GM10847 (cell line): ENCODE results near the gene GABARAPL1.

Experiments used
- POLR2A ChIP-seq: IDR thresholded peaks from 2 replicates; pipeline ENCODE4 v1.6.1; 2011; ENCODE audit not compliant: insufficient read length; ENCODE audit errors: extremely low read depth

GABARAPL1 gene

GRCh38 chr12:10212739-10213131 lies at the start of gene GABARAPL1:
Gene GABARAPL1 (plus strand): TSS chr12:10212877. CDS start chr12:10213130, 253 bp downstream.
- TF ChIP-seq POLR2A: no peak

- TF ChIP-seq POLR2A: no peak
Measured at GRCh38 chr12:10163084-10163483, 49.6 kb upstream of the GABARAPL1 start.

- TF ChIP-seq POLR2A: no peak
Measured at GRCh38 chr12:10165421-10165820, 47.3 kb upstream of the GABARAPL1 start.

GRCh38 chr12:10167599-10167998 lies 45.1 kb upstream of the GABARAPL1 start:
- no peak for TF ChIP-seq POLR2A

GRCh38 chr12:10169104-10169503 lies 43.6 kb upstream of the GABARAPL1 start:
- TF ChIP-seq POLR2A: no peak

- TF ChIP-seq POLR2A: no peak
Measured at GRCh38 chr12:10170216-10170615, 42.5 kb upstream of the GABARAPL1 start.

- no peak for TF ChIP-seq POLR2A
Measured at GRCh38 chr12:10171973-10172728, 40.5 kb upstream of the GABARAPL1 start, which contains the start of gene OLR1. Gene OLR1 (minus strand): TSS chr12:10172132. CDS start chr12:10172077, 55 bp downstream.

GRCh38 chr12:10174986-10175614 lies 37.6 kb upstream of the GABARAPL1 start:
- no peak for TF ChIP-seq POLR2A

- no peak for TF ChIP-seq POLR2A
Measured at GRCh38 chr12:10175846-10176636, 36.6 kb upstream of the GABARAPL1 start.

- TF ChIP-seq POLR2A: no peak
Measured at GRCh38 chr12:10178821-10179220, 33.9 kb upstream of the GABARAPL1 start, which contains the start of gene TMEM52B. Gene TMEM52B (plus strand): TSS chr12:10179032. CDS start chr12:10179575, 543 bp downstream.

- TF ChIP-seq POLR2A: no peak
Measured at GRCh38 chr12:10179776-10180181, 32.9 kb upstream of the GABARAPL1 start.

GRCh38 chr12:10182354-10183049 lies 30.2 kb upstream of the GABARAPL1 start:
- TF ChIP-seq POLR2A: no peak

- TF ChIP-seq POLR2A: no peak
Measured at GRCh38 chr12:10184261-10184843, 28.3 kb upstream of the GABARAPL1 start.

- TF ChIP-seq POLR2A: no peak
Measured at GRCh38 chr12:10186299-10186698, 26.4 kb upstream of the GABARAPL1 start.

GRCh38 chr12:10189653-10190052 lies 23.0 kb upstream of the GABARAPL1 start:
- TF ChIP-seq POLR2A: no peak
